ENCODE data around the gene OXNAD1. TPM values are rescaled to one million over a fixed set of nuclear protein-coding genes. Genes with fewer than 3 reads are reported as not detected.

OXNAD1 gene
- total RNA-seq, 1 donor from 2014 or later: 18.5 TPM

GRCh38 chr3:16284633-16285032 is 19.6 kb downstream of the OXNAD1 start:
- Mint-ChIP-seq H3K36me3 (ENCODE audit: insufficient read depth) (peaks cover 4% of the 10 kb centered on the region), H3K4me3 (ENCODE audit: low read depth) (no peak overlapping the region), H3K9me3 (ENCODE audit: low read depth) (no peaks in the 10 kb centered on the region), H3K4me1 (ENCODE audit: low read depth) (no peaks in the 10 kb centered on the region), H3K27ac (no peak overlapping the region), H3K27me3 (no peaks in the 10 kb centered on the region)
- no peak for TF ChIP-seq CTCF (IDR thresholded peaks at IDR 0.05; ENCODE audit: unreplicated experiment)
- no peak for DNase-seq (ENCODE audit: low spot score, unreplicated experiment)

- H3K36me3 Mint-ChIP-seq (ENCODE audit: insufficient read depth): peaks cover 4% of the 10 kb centered on the region
- no peak overlapping the region for H3K4me3 Mint-ChIP-seq (ENCODE audit: low read depth)
- no peak overlapping the region for H3K27ac Mint-ChIP-seq
- no peaks in the 10 kb centered on the region for H3K4me1 Mint-ChIP-seq (ENCODE audit: low read depth)
- no peak for DNase-seq (ENCODE audit: low spot score, unreplicated experiment)
- H3K9me3 Mint-ChIP-seq (ENCODE audit: low read depth): no peaks in the 10 kb centered on the region
- H3K27me3 Mint-ChIP-seq: no peaks in the 10 kb centered on the region
- TF ChIP-seq CTCF (IDR thresholded peaks at IDR 0.05; ENCODE audit: unreplicated experiment): no peak
Measured at GRCh38 chr3:16286161-16286560, 21.1 kb downstream of the OXNAD1 start.

GRCh38 chr3:16286751-16287543 is 21.9 kb downstream of the OXNAD1 start:
- peaks cover 4% of the 10 kb centered on the region for H3K36me3 Mint-ChIP-seq (ENCODE audit: insufficient read depth)
- H3K4me3 Mint-ChIP-seq (ENCODE audit: low read depth): no peak overlapping the region
- H3K9me3 Mint-ChIP-seq (ENCODE audit: low read depth): no peaks in the 10 kb centered on the region
- no peak overlapping the region for H3K27ac Mint-ChIP-seq
- H3K27me3 Mint-ChIP-seq: no peaks in the 10 kb centered on the region
- DNase-seq (ENCODE audit: low spot score, unreplicated experiment): no peak
- TF ChIP-seq CTCF (IDR thresholded peaks at IDR 0.05; ENCODE audit: unreplicated experiment): no peak
- H3K4me1 Mint-ChIP-seq (ENCODE audit: low read depth): no peaks in the 10 kb centered on the region

GRCh38 chr3:16288664-16289063 is 23.7 kb downstream of the OXNAD1 start:
- Mint-ChIP-seq H3K36me3 (ENCODE audit: insufficient read depth) (peaks cover 9% of the 10 kb centered on the region), H3K27ac (no peak overlapping the region), H3K4me3 (ENCODE audit: low read depth) (no peak overlapping the region), H3K4me1 (ENCODE audit: low read depth) (no peaks in the 10 kb centered on the region), H3K9me3 (ENCODE audit: low read depth) (peaks cover 4% of the 10 kb centered on the region), H3K27me3 (no peaks in the 10 kb centered on the region)
- DNase-seq (ENCODE audit: low spot score, unreplicated experiment): no peak
- no peak for TF ChIP-seq CTCF (IDR thresholded peaks at IDR 0.05; ENCODE audit: unreplicated experiment)

- Mint-ChIP-seq H3K4me1 (ENCODE audit: low read depth) (no peaks in the 10 kb centered on the region), H3K4me3 (ENCODE audit: low read depth) (no peak overlapping the region), H3K9me3 (ENCODE audit: low read depth) (peaks cover 4% of the 10 kb centered on the region), H3K27ac (no peak overlapping the region), H3K36me3 (ENCODE audit: insufficient read depth) (peaks cover 11% of the 10 kb centered on the region), H3K27me3 (no peaks in the 10 kb centered on the region)
- no peak for DNase-seq (ENCODE audit: low spot score, unreplicated experiment)
- TF ChIP-seq CTCF (IDR thresholded peaks at IDR 0.05; ENCODE audit: unreplicated experiment): no peak
Measured at GRCh38 chr3:16289144-16289889, 24.3 kb downstream of the OXNAD1 start.
